OCI-LY3 (cell line): ENCODE data around the gene POU2AF1.
A peak's percentile ranks its signal among the peaks of the same experiment; 100 is the strongest.

Experiments
- H2AFZ ChIP-seq: fragments of 200-600, 300-600 bp; shearing (Covaris generic); 2 replicates; pipeline ENCODE4 v1.6.0; 2014; ENCODE audit warnings: antibody characterized with exemption, low read depth, low read length
- H3K27ac ChIP-seq: fragments of 200-600, 300-600 bp; sonication (generic); 2 replicates; pipeline ENCODE4 v1.5.1; 2014; ENCODE audit warnings: mild to moderate bottlenecking, low read length, moderate library complexity, mixed read lengths
- H3K27me3 ChIP-seq: fragments of 200-600, 300-600 bp; sonication (generic); 2 replicates; pipeline ENCODE4 v1.6.1; 2014; ENCODE audit warnings: low read depth, low read length, mixed read lengths
- H3K36me3 ChIP-seq: fragments of 200-600, 300-600 bp; sonication (generic); replicated peaks from 2 replicates; pipeline ENCODE3; 2014; ENCODE audit warnings: low read depth, low read length, mixed read lengths
- H3K4me1 ChIP-seq: fragments of 300-600, 200-600 bp; sonication (generic); 2 replicates; pipeline ENCODE4 v1.6.1; 2014; ENCODE audit warnings: low read length, mixed read lengths
- H3K4me2 ChIP-seq: fragments of 200-600, 300-600 bp; sonication (generic); 2 replicates; pipeline ENCODE4 v1.6.1; 2014; ENCODE audit warnings: low read length, mixed read lengths
- H3K4me3 ChIP-seq: fragments of 300-600, 200-600 bp; sonication (generic); 2 replicates; pipeline ENCODE4 v1.5.1; 2014; ENCODE audit warnings: antibody characterized with exemption, mild to moderate bottlenecking, low read length, moderate library complexity
- H3K79me2 ChIP-seq: fragments of 300-600, 200-600 bp; shearing (Covaris generic); 2 replicates; pipeline ENCODE4 v1.6.1; 2014; ENCODE audit warnings: mild to moderate bottlenecking, low read length, mixed read lengths
- H3K9ac ChIP-seq: fragments of 300-600, 200-600 bp; shearing (Covaris generic); 2 replicates; pipeline ENCODE4 v1.6.0; 2014; ENCODE audit warnings: mild to moderate bottlenecking, low read length, moderate library complexity
- H3K9me3 ChIP-seq: fragments of 200-600, 300-600 bp; shearing (Covaris generic); 2 replicates; pipeline ENCODE4 v1.6.1; 2014; ENCODE audit warnings: low read length, mixed read lengths; ENCODE audit not compliant: insufficient read depth
- H4K20me1 ChIP-seq: fragments of 200-600, 300-600 bp; sonication (generic); 2 replicates; pipeline ENCODE4 v1.6.1; 2016; ENCODE audit warnings: low read length, mixed read lengths; ENCODE audit not compliant: insufficient read depth
- CTCF ChIP-seq: fragments of 200-600, 300-600 bp; sonication (generic); IDR thresholded peaks from 2 replicates; pipeline ENCODE4 v1.5.1; 2014; ENCODE audit warnings: antibody characterized with exemption, low read length, low read depth
- EZH2phosphoT487 ChIP-seq: fragments of 200-600 bp; shearing (Covaris generic); IDR thresholded peaks from 2 replicates; pipeline ENCODE4 v1.6.1; 2018; ENCODE audit warnings: antibody characterized with exemption, mixed run types, low read depth

POU2AF1 gene, protein sequence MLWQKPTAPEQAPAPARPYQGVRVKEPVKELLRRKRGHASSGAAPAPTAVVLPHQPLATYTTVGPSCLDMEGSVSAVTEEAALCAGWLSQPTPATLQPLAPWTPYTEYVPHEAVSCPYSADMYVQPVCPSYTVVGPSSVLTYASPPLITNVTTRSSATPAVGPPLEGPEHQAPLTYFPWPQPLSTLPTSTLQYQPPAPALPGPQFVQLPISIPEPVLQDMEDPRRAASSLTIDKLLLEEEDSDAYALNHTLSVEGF

GRCh38 chr11:111378861-111379601 lies at the start of gene POU2AF1:
POU2AF1 (minus strand) TSS chr11:111379275; CDS start chr11:111379177, 98 bp downstream.
- H3K4me2 ChIP-seq = peak within 1 kb of the TSS; percentile 94
- H2AFZ ChIP-seq = no peak within 1 kb of the TSS; the same call in 1 of the 2 replicates
- no peaks in the 10 kb centered on the region for H3K27me3 ChIP-seq
- peak within 1 kb of the TSS; percentile 99 for H3K27ac ChIP-seq
- no peaks in the 10 kb centered on the region for H4K20me1 ChIP-seq
- H3K4me3 ChIP-seq = peak within 1 kb of the TSS; percentile 85
- peaks cover 81% of the 10 kb centered on the region for H3K4me1 ChIP-seq
- peaks cover 44% of the 10 kb centered on the region for H3K36me3 ChIP-seq
- peak within 1 kb of the TSS; percentile 96 for H3K9ac ChIP-seq
- TF ChIP-seq EZH2phosphoT487 (no peak), CTCF (no peak)
- peaks cover 71% of the 10 kb centered on the region for H3K79me2 ChIP-seq
- H3K9me3 ChIP-seq = no peaks in the 10 kb centered on the region

GRCh38 chr11:111428113-111428876 lies 49.2 kb upstream of the POU2AF1 start:
- Histone ChIP-seq H2AFZ (peak overlapping the region; percentile 58), H4K20me1 (no peaks in the 10 kb centered on the region), H3K27ac (peak overlapping the region; percentile 78), H3K9ac (peak overlapping the region; percentile 45), H3K36me3 (no peaks in the 10 kb centered on the region), H3K9me3 (no peaks in the 10 kb centered on the region; the same call in 1 of the 2 replicates), H3K4me1 (peaks cover 50% of the 10 kb centered on the region), H3K27me3 (no peaks in the 10 kb centered on the region), H3K4me3 (0 out of 2 replicates have a peak overlapping the region, but pooled peaks have one; percentile 1), H3K4me2 (peak overlapping the region; percentile 51), H3K79me2 (no peaks in the 10 kb centered on the region)
- TF ChIP-seq CTCF = no peak
- no peak for TF ChIP-seq EZH2phosphoT487

GRCh38 chr11:111427471-111427912 lies 48.4 kb upstream of the POU2AF1 start:
- H3K36me3 ChIP-seq = no peaks in the 10 kb centered on the region
- no peaks in the 10 kb centered on the region; the same call in 1 of the 2 replicates for H3K9me3 ChIP-seq
- H3K4me2 ChIP-seq = peak overlapping the region; percentile 51
- no peaks in the 10 kb centered on the region for H3K79me2 ChIP-seq
- no peak for TF ChIP-seq EZH2phosphoT487
- TF ChIP-seq CTCF = no peak
- peak overlapping the region; percentile 19; the same call in 1 of the 2 replicates for H3K27ac ChIP-seq
- peaks cover 57% of the 10 kb centered on the region for H3K4me1 ChIP-seq
- H2AFZ ChIP-seq = 0 out of 2 replicates have a peak overlapping the region, but pooled peaks have one; percentile 8
- no peak overlapping the region for H3K9ac ChIP-seq
- no peaks in the 10 kb centered on the region for H4K20me1 ChIP-seq
- no peak overlapping the region for H3K4me3 ChIP-seq
- H3K27me3 ChIP-seq = no peaks in the 10 kb centered on the region
